WTC11 (cell line): ENCODE results near the gene SGMS1. TPM values are rescaled to one million over a fixed set of nuclear protein-coding genes. Genes with fewer than 3 reads are reported as not detected.

Source experiments
- ATAC-seq: fragments of 200-7000 bp; cut with Tn5 transposase; 2 replicates; pipeline ENCODE4 v1.10.0; 2021; ENCODE audit warnings: mild to moderate bottlenecking, moderate library complexity
- CTCF ChIA-PET: fragments of 300-600 bp; sonication (Branson Sonifier 250); formaldehyde crosslinking; loops from one replicate; lab custom pipeline; 2021; ENCODE audit warnings: antibody characterized with exemption; lab: Charles Lee
- POLR2A ChIA-PET: fragments of 350-600 bp; sonication (Branson Sonifier 250); formaldehyde crosslinking; loops from one replicate; lab custom pipeline; 2021; ENCODE audit warnings: antibody characterized with exemption; lab: Charles Lee
- DNase-seq: peaks from one replicate; pipeline ENCODE4 v3.0.0; 2021; ENCODE audit warnings: low spot score
- H3K27ac Mint-ChIP-seq: 2 replicates; pipeline ENCODE4 v1.8.0; 2021; ENCODE audit warnings: mixed read lengths
- H3K27me3 Mint-ChIP-seq: 2 replicates; pipeline ENCODE4 v1.8.0; 2021; ENCODE audit warnings: low read depth, mild to moderate bottlenecking, moderate library complexity, mixed read lengths
- H3K36me3 Mint-ChIP-seq: 2 replicates; pipeline ENCODE4 v1.8.0; 2021; ENCODE audit warnings: mixed read lengths
- H3K4me1 Mint-ChIP-seq: 2 replicates; pipeline ENCODE4 v1.8.0; 2022; ENCODE audit warnings: mixed read lengths
- H3K4me3 Mint-ChIP-seq: 2 replicates; pipeline ENCODE4 v1.8.0; 2021; ENCODE audit warnings: mild to moderate bottlenecking, moderate library complexity, mixed read lengths
- H3K9me3 Mint-ChIP-seq: 2 replicates; pipeline ENCODE4 v1.8.0; 2021; ENCODE audit warnings: mixed read lengths
- AR ChIP-seq: fragments of 250-450 bp; sonication (Bioruptor Pico); IDR thresholded peaks from 2 replicates; pipeline ENCODE4 v1.9.0; 2021; ENCODE audit warnings: mild to moderate bottlenecking
- ATF3 ChIP-seq: sonication (generic); formaldehyde crosslinking; conservative IDR thresholded peaks from 2 replicates; pipeline ENCODE4 v1.8.1; 2022; ENCODE audit warnings: mild to moderate bottlenecking, missing genetic modification reagents
- CREB1 ChIP-seq: sonication (generic); formaldehyde crosslinking; IDR thresholded peaks from 2 replicates; pipeline ENCODE4 v1.8.0; 2023; ENCODE audit warnings: mild to moderate bottlenecking, missing genetic modification reagents
- GABPB1 ChIP-seq: sonication (generic); formaldehyde crosslinking; IDR thresholded peaks from 2 replicates; pipeline ENCODE4 v1.8.1; 2023; ENCODE audit warnings: mild to moderate bottlenecking, missing genetic modification reagents
- IRF1 ChIP-seq: sonication (generic); formaldehyde crosslinking; IDR thresholded peaks from 2 replicates; pipeline ENCODE4 v1.8.0; 2023; ENCODE audit warnings: missing genetic modification reagents
- IRF2 ChIP-seq: sonication (generic); formaldehyde crosslinking; IDR thresholded peaks from 2 replicates; pipeline ENCODE4 v1.8.0; 2022; ENCODE audit warnings: low read depth, missing genetic modification reagents, borderline replicate concordance
- JUN ChIP-seq: sonication (generic); formaldehyde crosslinking; IDR thresholded peaks from 2 replicates; pipeline ENCODE4 v1.8.0; 2023; ENCODE audit warnings: mild to moderate bottlenecking, missing genetic modification reagents
- MLX ChIP-seq: sonication (generic); formaldehyde crosslinking; IDR thresholded peaks from 2 replicates; pipeline ENCODE4 v1.8.1; 2023; ENCODE audit warnings: mild to moderate bottlenecking, missing genetic modification reagents, moderate library complexity
- MYBL2 ChIP-seq: sonication (generic); formaldehyde crosslinking; IDR thresholded peaks from 2 replicates; pipeline ENCODE4 v1.8.1; 2023; ENCODE audit warnings: mild to moderate bottlenecking, moderate library complexity, missing genetic modification reagents
- NFATC4 ChIP-seq: fragments of 250-450 bp; sonication (Bioruptor Pico); IDR thresholded peaks from 2 replicates; pipeline ENCODE4 v1.9.0; 2021; ENCODE audit warnings: mild to moderate bottlenecking
- NFYB ChIP-seq: sonication (generic); formaldehyde crosslinking; conservative IDR thresholded peaks from 2 replicates; pipeline ENCODE4 v1.8.0; 2022; ENCODE audit warnings: low read depth, missing genetic modification reagents
- RORB ChIP-seq: fragments of 250-450 bp; sonication (Bioruptor Pico); IDR thresholded peaks from 2 replicates; pipeline ENCODE4 v1.9.0; 2021; ENCODE audit warnings: mild to moderate bottlenecking
- SP1 ChIP-seq: sonication (generic); formaldehyde crosslinking; conservative IDR thresholded peaks from 2 replicates; pipeline ENCODE4 v1.8.1; 2022; ENCODE audit warnings: missing genetic modification reagents
- ZBTB21 ChIP-seq: sonication (generic); formaldehyde crosslinking; IDR thresholded peaks from 2 replicates; pipeline ENCODE4 v1.8.1; 2023; ENCODE audit warnings: mild to moderate bottlenecking, missing genetic modification reagents, borderline replicate concordance
- ZNF532 ChIP-seq: fragments of 250-450 bp; sonication (Bioruptor Pico); IDR thresholded peaks from 2 replicates; pipeline ENCODE4 v1.9.0; 2021; ENCODE audit warnings: mild to moderate bottlenecking, borderline replicate concordance
- total RNA-seq: library from RNA; stranded (reverse); gene quantifications from 3 replicates; pipeline ENCODE4 v1.2.3, GENCODE V29; 2021

Gene SGMS1
- total RNA-seq, 1 experiment from 2014 or later = 13.2 TPM

GRCh38 chr10:50471583-50471975 is 152.2 kb downstream of the SGMS1 start (continued):
- TF ChIP-seq ZNF532 (CRISPR knock-in tag) = no peak
- no peak for TF ChIP-seq CREB1 (CRISPR knock-in tag)
- no peak for TF ChIP-seq ATF3 (CRISPR knock-in tag)
- no peak for TF ChIP-seq NFYB (CRISPR knock-in tag)
- no peak for TF ChIP-seq IRF2 (CRISPR knock-in tag)
- TF ChIP-seq RORB (CRISPR knock-in tag) = no peak
- TF ChIP-seq AR = no peak
- TF ChIP-seq ZBTB21 = no peak
- no peak for TF ChIP-seq SP1
- TF ChIP-seq MYBL2 (CRISPR knock-in tag) = no peak
- TF ChIP-seq MLX = no peak
- no peak for TF ChIP-seq GABPB1 (CRISPR knock-in tag)
- TF ChIP-seq, all 79 proteins: peak for 0

GRCh38 chr10:50470798-50471582 is 152.8 kb downstream of the SGMS1 start:
- H3K4me3 Mint-ChIP-seq = peak overlapping the region; percentile 44
- peaks cover 45% of the 10 kb centered on the region for H3K4me1 Mint-ChIP-seq
- H3K27me3 Mint-ChIP-seq = no peaks in the 10 kb centered on the region
- no peaks in the 10 kb centered on the region for H3K36me3 Mint-ChIP-seq
- H3K9me3 Mint-ChIP-seq = no peaks in the 10 kb centered on the region
- POLR2A ChIA-PET = interaction anchor here (0.9 to 1.5 kb wide), 2 partner anchors 10 to 153 kb away, joined by 3 to 4 read pairs; no protein-coding TSS in a partner anchor
- ATAC-seq (peak; percentile 86), DNase-seq (no peak)
- H3K27ac Mint-ChIP-seq = peak overlapping the region; percentile 99
- CTCF ChIA-PET = interaction anchor here (0.8 kb wide), 1 partner anchor 103 kb away, joined by 3 read pairs; no protein-coding TSS in a partner anchor
- TF ChIP-seq NFATC4 (no peak), JUN (no peak), IRF1 (CRISPR knock-in tag) (no peak)
